ENCODE results near the gene RIOK2.

GRCh38 chr5:97121848-97122247, 61.2 kb downstream of the RIOK2 start:
- TF ChIP-seq CTCF (tag by site-specific recombination; IDR thresholded peaks at IDR 0.05) (no peak), ZSCAN30 (tag by site-specific recombination; IDR thresholded peaks at IDR 0.05) (no peak), KLF17 (tag by site-specific recombination; IDR thresholded peaks at IDR 0.05) (no peak)

Data from HEK293 (cell line).